T-helper 22 cell (primary cell): ENCODE measurements around the gene FER1L5.

Experiments used
- DNase-seq: peaks from one replicate; pipeline ENCODE4 v3.0.0-alpha.2; 2020; ENCODE audit warnings: low read depth

The FER1L5 gene

GRCh38 chr2:96681540-96681939, 39.0 kb downstream of the FER1L5 start:
- DNase-seq = no peak

GRCh38 chr2:96683307-96683706, 40.7 kb downstream of the FER1L5 start:
- DNase-seq = no peak

GRCh38 chr2:96683972-96684820, 41.6 kb downstream of the FER1L5 start:
- DNase-seq = no peak

GRCh38 chr2:96684883-96685576, 42.5 kb downstream of the FER1L5 start:
- no peak for DNase-seq

- DNase-seq = no peak
Observed at GRCh38 chr2:96685577-96686459, 43.3 kb downstream of the FER1L5 start.

- no peak for DNase-seq
Observed at GRCh38 chr2:96687266-96687665, 44.7 kb downstream of the FER1L5 start.

- no peak for DNase-seq
Observed at GRCh38 chr2:96687711-96688640, 45.4 kb downstream of the FER1L5 start.

GRCh38 chr2:96688649-96689430, 46.3 kb downstream of the FER1L5 start:
- DNase-seq = no peak

- no peak for DNase-seq
Observed at GRCh38 chr2:96689431-96689991, 46.9 kb downstream of the FER1L5 start.

- no peak for DNase-seq
Observed at GRCh38 chr2:96690306-96691021, 47.9 kb downstream of the FER1L5 start.

- DNase-seq = no peak
Observed at GRCh38 chr2:96691022-96691612, 48.6 kb downstream of the FER1L5 start.

GRCh38 chr2:96692094-96692971, 49.8 kb downstream of the FER1L5 start:
- DNase-seq = no peak

- DNase-seq = no peak
Observed at GRCh38 chr2:96693286-96694200, 51.0 kb downstream of the FER1L5 start.

- DNase-seq = no peak
Observed at GRCh38 chr2:96694279-96694678, 51.7 kb downstream of the FER1L5 start.

GRCh38 chr2:96694816-96695455, 52.4 kb downstream of the FER1L5 start:
- no peak for DNase-seq

GRCh38 chr2:96695602-96696001, 53.0 kb downstream of the FER1L5 start:
- DNase-seq = no peak
